ENCODE data around the gene ASB17.
"Not testable (repeated sequence)": the region's sequence is repeated elsewhere in the genome, so short reads cannot be mapped to it uniquely, and the experiment has no call there.

Gene ASB17

GRCh38 chr1:75932304-75932703, at the start of gene ASB17:
Gene ASB17, minus strand, starts transcription at chr1:75932404. Its CDS starts 113 bp downstream, at chr1:75932291.
- no peak for DNase-seq (ENCODE audit: low read depth in 2 of 2)

GRCh38 chr1:75980972-75981897, 49.0 kb upstream of the ASB17 start:
- no peak for DNase-seq (ENCODE audit: low read depth in 2 of 2)

- no peak for DNase-seq (ENCODE audit: low read depth in 2 of 2)
Measured at GRCh38 chr1:75970631-75971030, 38.4 kb upstream of the ASB17 start.

- no peak for DNase-seq (ENCODE audit: low read depth in 2 of 2)
Measured at GRCh38 chr1:75969550-75969949, 37.3 kb upstream of the ASB17 start.

- no peak for DNase-seq (ENCODE audit: low read depth in 2 of 2)
Measured at GRCh38 chr1:75967719-75968118, 35.5 kb upstream of the ASB17 start.

GRCh38 chr1:75964760-75965408, 32.7 kb upstream of the ASB17 start:
- DNase-seq (ENCODE audit: low read depth in 2 of 2): no peak

- DNase-seq (ENCODE audit: low read depth in 2 of 2): not testable (repeated sequence)
Measured at GRCh38 chr1:75964110-75964759, 32.0 kb upstream of the ASB17 start.

GRCh38 chr1:75954586-75954985, 22.4 kb upstream of the ASB17 start:
- no peak for DNase-seq (ENCODE audit: low read depth in 2 of 2)

- DNase-seq (ENCODE audit: low read depth in 2 of 2): no peak
Measured at GRCh38 chr1:75953461-75953860, 21.3 kb upstream of the ASB17 start.

- no peak for DNase-seq (ENCODE audit: low read depth in 2 of 2)
Measured at GRCh38 chr1:75952016-75952415, 19.8 kb upstream of the ASB17 start.

GRCh38 chr1:75950176-75950575, 18.0 kb upstream of the ASB17 start:
- DNase-seq (ENCODE audit: low read depth in 2 of 2): no peak

GRCh38 chr1:75943037-75943436, 10.8 kb upstream of the ASB17 start:
- DNase-seq (ENCODE audit: low read depth in 2 of 2): not testable (repeated sequence)

GRCh38 chr1:75937034-75937433, 4.8 kb upstream of the ASB17 start:
- no peak for DNase-seq (ENCODE audit: low read depth in 2 of 2)

- no peak for DNase-seq (ENCODE audit: low read depth in 2 of 2)
Measured at GRCh38 chr1:75922698-75923097, 9.5 kb downstream of the ASB17 start.

- DNase-seq (ENCODE audit: low read depth in 2 of 2): no peak
Measured at GRCh38 chr1:75916834-75917233, 15.4 kb downstream of the ASB17 start.

GRCh38 chr1:75908717-75909152, 23.5 kb downstream of the ASB17 start:
- DNase-seq (ENCODE audit: low read depth in 2 of 2): no peak

- no peak for DNase-seq (ENCODE audit: low read depth in 2 of 2)
Measured at GRCh38 chr1:75901371-75901770, 30.8 kb downstream of the ASB17 start.

GRCh38 chr1:75884437-75884836, 47.8 kb downstream of the ASB17 start:
- DNase-seq (ENCODE audit: low read depth in 2 of 2): no peak

- no peak for DNase-seq (ENCODE audit: low read depth in 2 of 2)
Measured at GRCh38 chr1:75879985-75880384, 52.2 kb downstream of the ASB17 start.

GRCh38 chr1:75870951-75871350, 61.3 kb downstream of the ASB17 start:
- DNase-seq (ENCODE audit: low read depth in 2 of 2): no peak

Data from stimulated activated CD4-positive, alpha-beta T cell treated with anti-CD3 and anti-CD28 coated beads, Interleukin-12 subunit alpha, Interleukin-12 subunit beta, amount 100 ng/mL, for 24 hours (primary cell).